ENCODE measurements around the gene FGF12.

FGF12 gene

GRCh38 chr3:192409838-192410683, 317.3 kb downstream of the FGF12 start:
- no peak for DNase-seq (ENCODE audit: low spot score)

- no peak for DNase-seq (ENCODE audit: low spot score)
Measured at GRCh38 chr3:192409201-192409837, 318.0 kb downstream of the FGF12 start.

- no peak for DNase-seq (ENCODE audit: low spot score)
Measured at GRCh38 chr3:192408647-192409200, 318.6 kb downstream of the FGF12 start.

GRCh38 chr3:192408007-192408646, 319.2 kb downstream of the FGF12 start:
- DNase-seq (ENCODE audit: low spot score): no peak

GRCh38 chr3:192399767-192400166, 327.6 kb downstream of the FGF12 start:
- no peak for DNase-seq (ENCODE audit: low spot score)

GRCh38 chr3:192397012-192397411, 330.3 kb downstream of the FGF12 start:
- no peak for DNase-seq (ENCODE audit: low spot score)

- no peak for DNase-seq (ENCODE audit: low spot score)
Measured at GRCh38 chr3:192395506-192395905, 331.8 kb downstream of the FGF12 start.

GRCh38 chr3:192392986-192393385, 334.4 kb downstream of the FGF12 start:
- no peak for DNase-seq (ENCODE audit: low spot score)

GRCh38 chr3:192382861-192383260, 344.5 kb downstream of the FGF12 start:
- DNase-seq (ENCODE audit: low spot score): no peak

GRCh38 chr3:192373586-192373985, 353.8 kb downstream of the FGF12 start:
- no peak for DNase-seq (ENCODE audit: low spot score)

GRCh38 chr3:192373032-192373431, 354.3 kb downstream of the FGF12 start:
- no peak for DNase-seq (ENCODE audit: low spot score)

- no peak for DNase-seq (ENCODE audit: low spot score)
Measured at GRCh38 chr3:192372616-192373015, 354.7 kb downstream of the FGF12 start.

GRCh38 chr3:192371870-192372400, 355.4 kb downstream of the FGF12 start:
- DNase-seq (ENCODE audit: low spot score): no peak

- DNase-seq (ENCODE audit: low spot score): no peak
Measured at GRCh38 chr3:192367616-192368015, 359.7 kb downstream of the FGF12 start.

GRCh38 chr3:192366916-192367315, 360.4 kb downstream of the FGF12 start:
- no peak for DNase-seq (ENCODE audit: low spot score)

- no peak for DNase-seq (ENCODE audit: low spot score)
Measured at GRCh38 chr3:192365571-192365970, 361.8 kb downstream of the FGF12 start.

GRCh38 chr3:192364316-192364715, 363.0 kb downstream of the FGF12 start:
- no peak for DNase-seq (ENCODE audit: low spot score)

- no peak for DNase-seq (ENCODE audit: low spot score)
Measured at GRCh38 chr3:192354687-192355086, 372.7 kb downstream of the FGF12 start.

- no peak for DNase-seq (ENCODE audit: low spot score)
Measured at GRCh38 chr3:192352142-192352541, 375.2 kb downstream of the FGF12 start.

- DNase-seq (ENCODE audit: low spot score): no peak
Measured at GRCh38 chr3:192351441-192351840, 375.9 kb downstream of the FGF12 start.

- no peak for DNase-seq (ENCODE audit: low spot score)
Measured at GRCh38 chr3:192340031-192340430, 387.3 kb downstream of the FGF12 start.

- DNase-seq (ENCODE audit: low spot score): no peak
Measured at GRCh38 chr3:192339214-192339613, 388.1 kb downstream of the FGF12 start.

All from COLO829 (cell line).